Karpas-422 (cell line): ENCODE measurements around the gene TEX13B. TPM values are rescaled to one million over a fixed set of nuclear protein-coding genes. Genes with fewer than 3 reads are reported as not detected.
A peak's percentile ranks its signal among the peaks of the same experiment; 100 is the strongest.

ENCODE experiments used
- DNase-seq: peaks from one replicate; pipeline ENCODE4 v3.0.0-alpha.2; 2015
- H2AFZ ChIP-seq: fragments of 200-600 bp; sonication (generic); 2 replicates; pipeline ENCODE4 v1.6.1; 2014; ENCODE audit warnings: antibody characterized with exemption, low read length, mixed read lengths
- H3K27ac ChIP-seq: fragments of 200-600 bp; sonication (generic); 2 replicates; pipeline ENCODE4 v1.5.1; 2014; ENCODE audit warnings: mild to moderate bottlenecking, low read length, moderate library complexity
- H3K27me3 ChIP-seq: fragments of 200-600 bp; sonication (generic); 2 replicates; pipeline ENCODE4 v1.6.1; 2014; ENCODE audit warnings: low read length, mixed read lengths
- H3K36me3 ChIP-seq: fragments of 200-600 bp; sonication (generic); 2 replicates; pipeline ENCODE4 v1.6.1; 2014; ENCODE audit warnings: low read length, mixed read lengths; ENCODE audit not compliant: insufficient read depth
- H3K4me1 ChIP-seq: fragments of 200-600 bp; sonication (generic); 2 replicates; pipeline ENCODE4 v1.6.1; 2014; ENCODE audit warnings: mild to moderate bottlenecking, low read length, mixed read lengths
- H3K4me2 ChIP-seq: fragments of 200-600 bp; sonication (generic); 2 replicates; pipeline ENCODE4 v1.6.1; 2014; ENCODE audit warnings: low read length, low read depth, mild to moderate bottlenecking; ENCODE audit not compliant: poor library complexity, severe bottlenecking
- H3K4me3 ChIP-seq: fragments of 200-600 bp; sonication (generic); 2 replicates; pipeline ENCODE4 v1.5.1; 2014; ENCODE audit warnings: mild to moderate bottlenecking, antibody characterized with exemption, low read length, mixed read lengths
- H3K79me2 ChIP-seq: fragments of 200-600 bp; sonication (generic); 2 replicates; pipeline ENCODE4 v1.6.1; 2014; ENCODE audit warnings: mild to moderate bottlenecking, low read length, mixed read lengths
- H3K9ac ChIP-seq: fragments of 200-600 bp; sonication (generic); 2 replicates; pipeline ENCODE4 v1.6.0; 2014; ENCODE audit warnings: low read length
- H3K9me2 ChIP-seq: fragments of 200-600 bp; sonication (generic), shearing (Covaris generic); replicated peaks from 2 replicates; pipeline ENCODE4 v1.6.0; 2014; ENCODE audit warnings: mild to moderate bottlenecking, low read length, moderate library complexity; ENCODE audit not compliant: insufficient read depth
- H3K9me3 ChIP-seq: fragments of 300-700, 200-600 bp; sonication (generic); 2 replicates; pipeline ENCODE4 v1.6.1; 2014; ENCODE audit warnings: low read length, mixed read lengths
- H4K20me1 ChIP-seq: fragments of 200-600 bp; sonication (generic); 2 replicates; pipeline ENCODE4 v1.6.1; 2014; ENCODE audit warnings: mild to moderate bottlenecking, antibody characterized with exemption, low read length, low read depth; ENCODE audit not compliant: insufficient read depth
- total RNA-seq: library from RNA; depleted of rRNA; stranded (reverse); fragments of >200 nt; shearing (Covaris generic); gene quantifications from 2 replicates; pipeline ENCODE4 v1.2.3, GENCODE V29; 2014; ENCODE audit warnings: low replicate concordance; rRNA removed

Gene TEX13B
- not detected in 2 replicates for total RNA-seq

DNA sequence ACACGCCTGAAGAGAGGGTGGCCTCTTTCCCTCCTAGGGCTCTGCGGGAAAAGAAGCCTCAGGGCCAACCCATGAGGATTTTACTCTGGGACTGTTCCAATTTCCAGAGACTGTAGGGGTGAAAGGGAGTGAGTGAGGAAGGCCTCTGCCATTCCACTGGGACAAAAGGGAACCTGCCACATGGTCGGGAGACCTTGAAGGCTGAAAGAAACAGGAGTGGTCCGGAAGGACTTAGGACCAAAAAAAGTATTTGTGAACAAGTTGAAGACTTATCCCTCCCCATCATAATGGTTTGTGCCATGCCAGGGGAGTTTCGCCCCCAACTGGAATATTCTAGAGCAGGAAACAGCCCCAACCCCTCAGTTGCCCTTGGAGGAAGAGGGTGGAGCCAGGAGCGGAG lies at the start of gene TEX13B:
TSS of gene TEX13B (minus strand) at position 15 of the 400 bp plus-strand sequence. CDS start 243 bp downstream, outside the sequence.
- no peak for DNase-seq
- peaks cover 5% of the 10 kb centered on the region for H3K4me1 ChIP-seq
- H3K36me3 ChIP-seq: no peaks in the 10 kb centered on the region
- no peak within 1 kb of the TSS for H3K9ac ChIP-seq
- no peaks in the 10 kb centered on the region for H4K20me1 ChIP-seq
- H3K27me3 ChIP-seq: no peaks in the 10 kb centered on the region
- H2AFZ ChIP-seq: no peak within 1 kb of the TSS
- no peak within 1 kb of the TSS for H3K27ac ChIP-seq
- H3K4me3 ChIP-seq: no peak within 1 kb of the TSS
- no peaks in the 10 kb centered on the region for H3K9me2 ChIP-seq
- H3K9me3 ChIP-seq: no peaks in the 10 kb centered on the region
- no peaks in the 10 kb centered on the region for H3K79me2 ChIP-seq
- no peak within 1 kb of the TSS for H3K4me2 ChIP-seq

DNA sequence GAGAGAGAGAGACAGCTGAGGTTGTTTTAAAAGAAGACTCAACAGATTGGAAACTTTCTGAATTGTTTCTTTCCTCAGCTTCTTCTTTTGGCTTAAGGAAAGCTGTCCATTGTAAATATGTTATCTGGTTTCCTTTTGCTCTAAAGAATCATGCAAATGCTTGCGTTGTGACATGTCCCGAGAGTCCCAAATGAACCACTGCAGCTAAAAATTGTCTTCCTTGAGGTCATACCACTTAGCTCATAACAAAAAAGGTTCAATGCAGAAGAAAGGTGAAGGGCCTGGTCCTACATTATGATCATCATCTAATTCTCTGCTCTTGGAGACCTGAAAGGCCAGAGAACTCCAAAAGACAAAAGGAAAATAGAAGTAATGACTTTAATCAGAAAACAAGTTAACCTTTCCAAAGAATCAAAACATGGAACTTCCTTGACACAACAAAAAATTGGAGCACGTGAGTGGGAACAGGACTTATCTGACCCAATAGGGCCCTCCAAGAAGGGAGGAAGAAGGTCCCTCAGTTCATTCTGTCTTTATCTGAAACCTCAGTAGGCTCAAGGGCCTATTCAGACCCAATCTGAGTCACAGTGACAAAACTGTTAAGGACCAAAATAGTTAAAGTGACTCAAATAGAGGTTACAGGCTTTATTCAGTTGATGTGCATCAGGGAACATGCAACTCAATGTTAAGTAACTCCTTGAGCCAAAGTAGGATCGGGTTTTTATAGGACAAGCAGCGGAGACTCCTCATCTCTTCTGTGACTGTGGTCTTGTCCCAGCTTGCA lies 48.0 kb upstream of the TEX13B start:
- Histone ChIP-seq H3K4me3 (no peak overlapping the region), H3K27me3 (no peaks in the 10 kb centered on the region), H3K9me3 (no peaks in the 10 kb centered on the region), H2AFZ (no peak overlapping the region), H3K9me2 (no peaks in the 10 kb centered on the region), H3K36me3 (no peaks in the 10 kb centered on the region), H3K27ac (no peak overlapping the region), H3K79me2 (no peaks in the 10 kb centered on the region), H3K4me2 (no peak overlapping the region), H3K9ac (no peak overlapping the region), H3K4me1 (peaks cover 12% of the 10 kb centered on the region), H4K20me1 (no peaks in the 10 kb centered on the region)
- no peak for DNase-seq

GRCh38 chrX:108028854-108029253 lies 46.7 kb upstream of the TEX13B start:
- DNase-seq: no peak
- Histone ChIP-seq H3K27me3 (no peaks in the 10 kb centered on the region), H3K9me2 (no peaks in the 10 kb centered on the region), H3K79me2 (no peaks in the 10 kb centered on the region), H3K9me3 (no peaks in the 10 kb centered on the region), H3K4me1 (peaks cover 12% of the 10 kb centered on the region), H3K36me3 (no peaks in the 10 kb centered on the region), H3K27ac (no peak overlapping the region), H3K4me3 (no peak overlapping the region), H3K4me2 (no peak overlapping the region), H3K9ac (no peak overlapping the region), H4K20me1 (no peaks in the 10 kb centered on the region), H2AFZ (no peak overlapping the region)

DNA sequence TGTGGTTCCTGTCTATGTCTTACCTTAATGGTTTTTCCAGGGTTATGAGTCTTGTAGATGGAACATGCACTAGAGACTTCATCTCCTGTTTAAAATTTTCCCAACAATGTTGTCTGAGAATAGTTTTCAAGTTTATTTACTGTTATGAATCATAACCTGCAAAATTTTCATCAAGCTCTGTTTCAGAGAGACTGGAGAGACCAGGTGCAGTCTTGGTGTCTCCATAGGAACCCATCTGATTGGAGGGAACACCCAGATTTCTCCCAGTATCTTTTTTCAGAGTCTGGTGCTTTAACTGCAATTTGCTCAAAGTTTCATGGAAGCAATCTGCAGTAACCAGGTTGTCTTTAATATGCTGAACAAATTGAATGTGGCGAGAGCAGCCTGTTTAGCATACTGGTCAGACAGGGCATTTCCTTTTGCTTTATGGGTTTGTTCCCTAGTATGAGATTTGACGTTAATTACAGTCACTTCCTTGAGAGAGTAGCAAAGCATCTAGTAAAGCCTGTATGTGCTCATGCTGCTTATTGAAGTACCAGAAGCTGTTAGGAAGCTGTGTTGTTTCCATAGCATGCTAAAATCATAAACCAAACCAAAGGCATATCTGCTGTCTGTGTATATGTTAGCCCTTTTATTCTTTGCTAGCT lies 43.9 kb upstream of the TEX13B start:
- Histone ChIP-seq H3K9me2 (no peaks in the 10 kb centered on the region), H3K27ac (no peak overlapping the region), H3K79me2 (no peaks in the 10 kb centered on the region), H4K20me1 (no peaks in the 10 kb centered on the region), H2AFZ (no peak overlapping the region), H3K9ac (no peak overlapping the region), H3K4me2 (no peak overlapping the region), H3K27me3 (no peaks in the 10 kb centered on the region), H3K4me3 (no peak overlapping the region), H3K9me3 (no peaks in the 10 kb centered on the region), H3K36me3 (no peaks in the 10 kb centered on the region), H3K4me1 (peaks cover 12% of the 10 kb centered on the region)
- no peak for DNase-seq

- Histone ChIP-seq H4K20me1 (no peaks in the 10 kb centered on the region), H3K9me2 (no peaks in the 10 kb centered on the region), H3K79me2 (no peaks in the 10 kb centered on the region), H2AFZ (no peak overlapping the region), H3K36me3 (no peaks in the 10 kb centered on the region), H3K9ac (no peak overlapping the region), H3K27me3 (no peaks in the 10 kb centered on the region), H3K4me3 (no peak overlapping the region), H3K4me2 (no peak overlapping the region), H3K9me3 (no peaks in the 10 kb centered on the region), H3K4me1 (peaks cover 10% of the 10 kb centered on the region), H3K27ac (no peak overlapping the region)
- DNase-seq: no peak
Measured at GRCh38 chrX:108025376-108025775, 43.2 kb upstream of the TEX13B start.

DNA sequence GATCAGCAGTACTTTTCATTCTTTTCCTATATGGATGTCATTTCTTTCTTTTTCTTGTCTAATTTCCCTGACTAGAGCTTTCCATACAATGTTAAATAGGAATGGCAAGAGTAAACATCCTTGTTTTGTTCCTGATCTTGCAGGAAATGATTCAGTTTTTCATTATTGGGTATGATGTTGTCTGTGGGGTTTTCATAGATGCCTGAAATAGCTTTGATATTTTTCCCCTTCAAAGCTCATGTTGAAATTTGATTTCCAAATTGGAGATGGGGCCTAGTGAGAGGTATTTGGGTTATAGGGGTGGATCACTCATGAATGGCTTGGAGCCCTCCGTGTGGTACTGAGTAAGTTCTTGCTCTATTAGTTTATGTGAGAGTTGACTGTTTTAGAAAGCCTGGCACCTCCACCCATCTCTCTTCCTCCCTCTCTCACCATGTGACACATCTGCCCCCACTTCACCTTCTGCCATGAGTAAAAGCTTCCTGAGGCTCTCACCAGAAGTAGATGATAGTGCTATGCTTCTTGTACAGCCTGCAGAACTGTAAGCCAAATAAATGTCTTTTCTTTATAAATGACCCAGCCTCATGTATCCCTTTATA lies 40.4 kb upstream of the TEX13B start:
- no peak overlapping the region for H3K4me2 ChIP-seq
- H3K27ac ChIP-seq: no peak overlapping the region
- H2AFZ ChIP-seq: no peak overlapping the region
- H3K36me3 ChIP-seq: no peaks in the 10 kb centered on the region
- H3K27me3 ChIP-seq: no peaks in the 10 kb centered on the region
- no peak overlapping the region for H3K9ac ChIP-seq
- H4K20me1 ChIP-seq: no peaks in the 10 kb centered on the region
- no peaks in the 10 kb centered on the region for H3K79me2 ChIP-seq
- H3K4me1 ChIP-seq: no peaks in the 10 kb centered on the region
- H3K4me3 ChIP-seq: no peak overlapping the region
- H3K9me2 ChIP-seq: no peaks in the 10 kb centered on the region
- no peak for DNase-seq
- H3K9me3 ChIP-seq: no peaks in the 10 kb centered on the region

- Histone ChIP-seq H3K9me2 (no peaks in the 10 kb centered on the region), H3K36me3 (no peaks in the 10 kb centered on the region), H3K4me1 (no peaks in the 10 kb centered on the region), H3K4me2 (no peak overlapping the region), H3K27ac (no peak overlapping the region), H3K9me3 (no peaks in the 10 kb centered on the region), H3K79me2 (no peaks in the 10 kb centered on the region), H2AFZ (no peak overlapping the region), H3K4me3 (no peak overlapping the region), H3K27me3 (no peaks in the 10 kb centered on the region), H3K9ac (no peak overlapping the region), H4K20me1 (no peaks in the 10 kb centered on the region)
- peak; percentile 70 for DNase-seq
Measured at GRCh38 chrX:108020631-108021030, 38.5 kb upstream of the TEX13B start.

GRCh38 chrX:108019382-108019875 lies 37.3 kb upstream of the TEX13B start:
- Histone ChIP-seq H4K20me1 (no peaks in the 10 kb centered on the region), H3K9me3 (no peaks in the 10 kb centered on the region), H3K9ac (no peak overlapping the region), H3K4me1 (no peaks in the 10 kb centered on the region), H3K36me3 (no peaks in the 10 kb centered on the region), H3K4me3 (no peak overlapping the region), H3K79me2 (no peaks in the 10 kb centered on the region), H3K27me3 (no peaks in the 10 kb centered on the region), H3K4me2 (no peak overlapping the region), H3K9me2 (no peaks in the 10 kb centered on the region), H2AFZ (no peak overlapping the region), H3K27ac (no peak overlapping the region)
- DNase-seq: no peak
